Small intestine (tissue), 7 donors: ENCODE data around the gene SPI1. TPM values are rescaled to one million over a fixed set of nuclear protein-coding genes. Genes with fewer than 3 reads are reported as not detected.

Source experiments
- DNase-seq, 2 donors: peaks; one replicate each; pipeline versions ENCODE4 v3.0.0 to v3.0.0-alpha.2; 2013
- FAIRE-seq: peaks from 2 replicates; lab custom pipeline; 2012; peaks lifted over from hg19 to GRCh38; lab: Jason Lieb, UNC
- H3K27ac ChIP-seq, 3 donors: one replicate each; pipeline ENCODE4 v1.5.1; 2013; ENCODE audit warnings: low read length in 2 of 3, mild to moderate bottlenecking in 2 of 3, control low read depth in 1 of 3, inconsistent platforms in 1 of 3, low read depth in 1 of 3, moderate library complexity in 1 of 3
- H3K27me3 ChIP-seq, 3 donors: one replicate each; pipeline ENCODE4 v1.6.1; 2013; ENCODE audit warnings: low read length in 3 of 3, inconsistent platforms in 1 of 3; ENCODE audit not compliant: control insufficient read depth in 3 of 3, insufficient read depth in 3 of 3
- H3K36me3 ChIP-seq, 3 donors: one replicate each; pipeline ENCODE4 v1.6.1; 2013; ENCODE audit warnings: low read length in 3 of 3, inconsistent platforms in 1 of 3, low read depth in 1 of 3, mild to moderate bottlenecking in 1 of 3, moderate library complexity in 1 of 3; ENCODE audit not compliant: control insufficient read depth in 3 of 3, insufficient read depth in 2 of 3
- H3K4me1 ChIP-seq, 3 donors: one replicate each; pipeline ENCODE4 v1.6.1; 2013; ENCODE audit warnings: low read length in 2 of 3, inconsistent platforms in 1 of 3, low read depth in 1 of 3, mild to moderate bottlenecking in 1 of 3, moderate library complexity in 1 of 3; ENCODE audit not compliant: control insufficient read depth in 3 of 3, insufficient read depth in 2 of 3
- H3K4me3 ChIP-seq, 3 donors: one replicate each; pipeline ENCODE4 v1.5.1; 2013; ENCODE audit warnings: low read length in 3 of 3, control low read depth in 1 of 3, inconsistent platforms in 1 of 3, low read depth in 1 of 3, mild to moderate bottlenecking in 1 of 3, moderate library complexity in 1 of 3
- H3K9me3 ChIP-seq, 2 donors: one replicate each; pipeline ENCODE4 v1.6.1; 2013; ENCODE audit warnings: low read depth in 1 of 2, low read length in 1 of 2; ENCODE audit not compliant: control insufficient read depth in 2 of 2, insufficient read depth in 1 of 2
- WGBS, 3 donors: extraction: QIAGEN DNeasy Blood & Tissue Kit; methylation state at CpG; one replicate each; pipeline ENCODE4 v1.1.7; 2013; 5-methylcytosine and 5-hydroxymethylcytosine counted together
- polyA plus RNA-seq, 4 donors: library from polyadenylated mRNA; stranded (reverse) in 3 of 4; unstranded in 1 of 4; fragments of 200-250 nt in 3 of 4; fragments of 120-200 nt in 1 of 4; gene quantifications; one replicate each; pipeline versions ENCODE4 v1.2.1 to v1.2.3, GENCODE V29; 2013
- donor health status: healthy with polysubstance abuse.
- donor health status: control.
- donor health status: control.
- donor health status: Bipolar disorder and iron deficiency.
- donor health status: healthy.

Gene SPI1
- polyA plus RNA-seq, 4 donors, result 3.4 to 25.4 (median 12.0) TPM

GRCh38 chr11:47415091-47415854, 36.9 kb upstream of the SPI1 start:
- no peaks in the 10 kb centered on the region for H3K9me3 ChIP-seq
- DNase-seq (no peak), FAIRE-seq (no peak)
- 86 to 88% (median 86%) methylated on average over 31 of the region's 31 CpGs for WGBS, 3 donors
- no peaks in the 10 kb centered on the region for H3K4me1 ChIP-seq
- H3K27me3 ChIP-seq, result no peaks in the 10 kb centered on the region
- peaks cover 9 to 83% (median 14%) of the 10 kb centered on the region in 3 donors for H3K36me3 ChIP-seq
- no peak overlapping the region for H3K4me3 ChIP-seq
- peak overlapping the region in 2 of 3 donors; percentile 69 to 83 for H3K27ac ChIP-seq

GRCh38 chr11:47414685-47415070, 36.3 kb upstream of the SPI1 start:
- H3K36me3 ChIP-seq, result peaks cover 9 to 80% (median 10%) of the 10 kb centered on the region in 3 donors
- DNase-seq, result no peak
- WGBS, 3 donors, result 89 to 94% (median 90%) methylated on average over 16 to 19 of the region's 19 CpGs
- H3K27me3 ChIP-seq, result no peaks in the 10 kb centered on the region
- H3K4me3 ChIP-seq, result no peak overlapping the region
- H3K4me1 ChIP-seq, result no peaks in the 10 kb centered on the region
- H3K27ac ChIP-seq, result no peak overlapping the region
- no peak for FAIRE-seq
- no peaks in the 10 kb centered on the region for H3K9me3 ChIP-seq

GRCh38 chr11:47413908-47414684, 35.7 kb upstream of the SPI1 start:
- peaks cover 0 to 3% (median 0%) of the 10 kb centered on the region in 3 donors for H3K4me1 ChIP-seq
- H3K36me3 ChIP-seq, result peaks cover 6 to 76% (median 10%) of the 10 kb centered on the region in 3 donors
- H3K4me3 ChIP-seq, result no peak overlapping the region
- DNase-seq, result no peak
- no peak for FAIRE-seq
- H3K27me3 ChIP-seq, result no peaks in the 10 kb centered on the region
- H3K9me3 ChIP-seq, result no peaks in the 10 kb centered on the region
- WGBS, 3 donors, result 83 to 88% (median 86%) methylated on average over 16 of the region's 16 CpGs
- no peak overlapping the region for H3K27ac ChIP-seq

- no peaks in the 10 kb centered on the region for H3K9me3 ChIP-seq
- 91 to 96% (median 93%) methylated on average over 13 of the region's 13 CpGs for WGBS, 3 donors
- H3K27ac ChIP-seq, result peak overlapping the region in 1 of 3 donors; percentile 36
- FAIRE-seq (no peak), DNase-seq (no peak)
- H3K4me1 ChIP-seq, result peaks cover 0 to 7% (median 0%) of the 10 kb centered on the region in 3 donors
- H3K36me3 ChIP-seq, result peaks cover 3 to 69% (median 10%) of the 10 kb centered on the region in 3 donors
- no peak overlapping the region for H3K4me3 ChIP-seq
- H3K27me3 ChIP-seq, result no peaks in the 10 kb centered on the region
Measured at GRCh38 chr11:47413351-47413750, 35.0 kb upstream of the SPI1 start.

DNA sequence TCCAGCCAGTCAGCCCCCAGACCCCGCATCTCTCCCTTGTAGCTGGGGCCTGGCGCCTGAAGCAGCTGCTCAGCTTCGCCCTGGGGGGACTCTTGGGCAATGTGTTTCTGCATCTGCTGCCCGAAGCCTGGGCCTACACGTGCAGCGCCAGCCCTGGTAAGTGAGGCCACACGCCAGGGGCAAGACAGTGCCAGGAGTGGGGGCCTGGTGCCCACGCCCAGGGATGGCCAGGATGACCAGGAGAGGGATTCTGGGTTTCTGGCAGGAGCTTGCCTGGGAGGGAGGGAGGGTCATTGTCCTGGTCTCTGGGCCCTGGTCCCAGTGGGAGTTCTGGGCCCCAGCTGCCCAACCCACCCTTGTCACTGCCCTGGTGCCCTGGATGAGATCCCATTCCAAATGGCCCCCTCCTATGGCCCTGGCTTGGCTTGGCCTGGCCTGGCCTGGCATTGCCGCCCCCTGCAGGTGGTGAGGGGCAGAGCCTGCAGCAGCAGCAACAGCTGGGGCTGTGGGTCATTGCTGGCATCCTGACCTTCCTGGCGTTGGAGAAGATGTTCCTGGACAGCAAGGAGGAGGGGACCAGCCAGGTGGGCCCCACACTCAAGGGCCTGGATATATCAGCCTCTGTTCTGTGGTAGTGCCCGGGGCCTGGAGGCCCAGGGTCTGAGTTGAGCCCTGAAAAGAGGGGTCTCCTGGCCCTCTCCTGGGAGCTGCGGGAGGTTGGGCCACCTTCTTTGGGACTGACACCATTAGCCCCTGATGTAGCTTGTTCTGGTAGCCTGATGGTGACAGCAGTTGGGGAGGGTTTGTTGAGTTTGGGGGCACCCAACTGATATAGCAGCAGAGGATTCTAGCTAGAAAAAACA, 33.8 kb upstream of the SPI1 start:
- 75 to 80% (median 77%) methylated on average over 12 of the region's 12 CpGs for WGBS, 3 donors
- H3K27ac ChIP-seq, result no peak overlapping the region
- no peak for FAIRE-seq

DNA sequence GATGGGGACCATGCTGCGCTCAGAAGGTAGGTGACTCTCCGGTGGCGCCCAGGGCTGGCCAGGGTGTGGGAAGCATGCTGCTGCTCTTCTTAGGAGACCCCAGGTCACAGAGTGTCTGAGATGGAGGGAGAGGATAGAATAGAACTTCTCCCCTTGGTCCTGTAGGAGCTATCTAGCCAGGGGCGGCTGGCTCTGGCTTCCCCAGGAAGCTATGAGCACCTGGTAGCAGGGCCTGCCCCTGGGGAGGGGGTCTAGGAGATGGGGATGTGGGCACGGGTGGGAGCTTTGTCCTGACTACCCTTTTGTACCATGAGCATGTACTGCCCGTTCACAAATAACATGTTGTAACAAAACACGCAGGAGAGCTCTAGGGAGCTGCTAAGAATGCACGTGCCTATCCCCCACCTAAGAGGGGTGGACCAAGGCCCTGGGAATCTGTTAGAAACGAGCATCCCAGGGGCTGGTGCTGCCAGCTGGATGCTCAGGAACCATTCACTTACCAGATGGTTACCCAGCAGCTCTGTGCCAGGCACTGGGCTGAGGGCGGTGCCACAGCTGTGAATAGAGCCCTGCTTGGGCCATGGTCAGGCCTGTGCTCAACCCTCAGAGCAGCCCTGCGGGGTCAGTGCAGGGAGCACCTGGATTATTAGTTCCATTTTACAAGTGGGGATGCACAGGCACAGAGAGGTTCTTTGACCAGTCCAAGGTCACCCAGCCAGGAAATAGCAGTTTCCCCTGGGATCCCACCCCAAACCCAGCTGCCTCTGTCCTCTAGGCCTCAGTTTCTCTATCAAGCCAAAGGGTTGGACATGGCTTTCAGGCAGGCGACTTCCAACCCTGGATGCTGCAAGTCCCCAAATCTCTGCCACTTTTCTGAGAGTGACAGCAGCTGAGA, 32.3 kb upstream of the SPI1 start:
- peaks cover 2 to 49% (median 4%) of the 10 kb centered on the region in 3 donors for H3K36me3 ChIP-seq
- no peak for DNase-seq
- H3K27me3 ChIP-seq, result no peaks in the 10 kb centered on the region
- 79 to 84% (median 83%) methylated on average over 12 of the region's 12 CpGs for WGBS, 3 donors
- H3K9me3 ChIP-seq, result no peaks in the 10 kb centered on the region
- FAIRE-seq, result no peak
- H3K27ac ChIP-seq, result no peak overlapping the region
- no peak overlapping the region for H3K4me3 ChIP-seq
- peaks cover 4 to 17% (median 4%) of the 10 kb centered on the region in 3 donors for H3K4me1 ChIP-seq

More for the DNA sequence above, 33.8 kb upstream of the SPI1 start:
- Histone ChIP-seq H3K27me3 (no peaks in the 10 kb centered on the region), H3K36me3 (peaks cover 3 to 57% (median 4%) of the 10 kb centered on the region in 3 donors), H3K4me1 (peaks cover 2 to 13% (median 4%) of the 10 kb centered on the region in 3 donors), H3K9me3 (no peaks in the 10 kb centered on the region), H3K4me3 (no peak overlapping the region)
- DNase-seq, result peak in 1 of 2 donors; percentile 54

DNA sequence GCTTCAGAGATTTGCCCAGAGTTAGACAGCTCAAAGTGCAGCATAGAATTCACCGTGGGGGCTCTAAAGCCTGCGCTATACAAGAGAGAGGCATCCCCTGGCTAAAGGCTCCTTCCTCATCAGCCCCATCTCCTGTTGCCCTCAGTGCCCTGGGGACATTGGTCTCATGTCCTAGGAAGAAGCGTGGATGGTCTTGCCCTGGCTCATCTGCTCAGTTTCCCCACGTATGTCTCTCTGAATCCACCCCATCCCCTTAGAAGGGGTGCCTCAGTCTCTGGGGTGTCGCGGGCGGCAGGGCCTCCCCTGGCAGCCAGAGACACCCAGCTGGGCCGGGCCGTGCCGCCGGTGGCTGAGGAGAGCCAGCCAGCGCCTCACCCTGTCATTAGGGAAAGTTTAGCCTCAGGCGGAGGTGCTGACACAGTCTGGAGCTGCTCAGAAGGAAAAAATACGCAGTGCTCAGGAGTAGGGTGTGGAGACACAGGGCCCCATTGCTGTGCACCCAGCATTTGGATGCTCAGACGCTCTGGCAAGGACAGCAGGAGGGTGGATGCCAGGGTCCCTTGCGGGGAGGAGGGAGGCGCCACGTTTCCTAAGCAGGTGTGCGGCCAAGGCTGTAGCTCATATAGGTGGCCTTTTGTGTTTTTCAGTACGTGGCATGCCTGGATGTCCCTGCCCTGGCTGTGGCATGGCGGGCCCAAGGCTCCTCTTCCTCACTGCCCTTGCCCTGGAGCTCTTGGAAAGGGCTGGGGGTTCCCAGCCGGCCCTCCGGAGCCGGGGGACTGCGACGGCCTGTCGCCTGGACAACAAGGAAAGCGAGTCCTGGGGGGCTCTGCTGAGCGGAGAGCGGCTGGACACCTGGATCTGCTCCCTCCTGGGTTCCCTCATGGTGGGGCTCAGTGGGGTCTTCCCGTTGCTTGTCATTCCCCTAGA, 31.4 kb upstream of the SPI1 start:
- H3K36me3 ChIP-seq, result peaks cover 0 to 40% (median 4%) of the 10 kb centered on the region in 3 donors
- H3K27ac ChIP-seq, result peak overlapping the region in 2 of 3 donors; percentile 5 to 93
- no peaks in the 10 kb centered on the region for H3K27me3 ChIP-seq
- FAIRE-seq, result no peak
- H3K4me3 ChIP-seq, result peak overlapping the region in 1 of 3 donors; percentile 88
- WGBS, 3 donors, result 71 to 82% (median 76%) methylated on average over 28 to 31 of the region's 31 CpGs
- no peaks in the 10 kb centered on the region for H3K9me3 ChIP-seq
- H3K4me1 ChIP-seq, result peaks cover 4 to 17% (median 4%) of the 10 kb centered on the region in 3 donors
- DNase-seq, result no peak
